SJSA1 (cell line): Measurements from ENCODE around the gene FER. TPM values are rescaled to one million over a fixed set of nuclear protein-coding genes. Genes with fewer than 3 reads are reported as not detected.

Experiments used
- DNase-seq, 2 experiments: peaks; one replicate each; pipeline ENCODE4 v3.0.0-alpha.2; 2015 to 2020; ENCODE audit warnings: low spot score in 2 of 2, low read depth in 1 of 2
- H3K27ac ChIP-seq: fragments of 250-450 bp; sonication (Bioruptor Pico); 2 replicates; pipeline ENCODE4 v1.5.1; 2020; ENCODE audit warnings: mild to moderate bottlenecking, moderate library complexity
- H3K27me3 ChIP-seq: fragments of 250-450 bp; sonication (Bioruptor Pico); replicated peaks from 2 replicates; pipeline ENCODE4 v1.5.1; 2020; ENCODE audit warnings: mild to moderate bottlenecking, moderate library complexity
- H3K36me3 ChIP-seq: fragments of 250-450 bp; sonication (Bioruptor Pico); 2 replicates; pipeline ENCODE4 v1.5.1; 2020; ENCODE audit warnings: mild to moderate bottlenecking
- H3K4me1 ChIP-seq: fragments of 250-450 bp; sonication (Bioruptor Pico); replicated peaks from 2 replicates; pipeline ENCODE4 v1.6.1; 2021; ENCODE audit warnings: mild to moderate bottlenecking
- H3K4me3 ChIP-seq: fragments of 250-450 bp; sonication (Bioruptor Pico); 2 replicates; pipeline ENCODE4 v1.5.1; 2020; ENCODE audit warnings: mild to moderate bottlenecking
- H3K9me3 ChIP-seq: fragments of 250-450 bp; sonication (Bioruptor Pico); replicated peaks from 2 replicates; pipeline ENCODE4 v1.5.1; 2020; ENCODE audit warnings: mild to moderate bottlenecking
- total RNA-seq: library from RNA; depleted of rRNA; stranded (reverse); fragments of >200 nt; shearing (Covaris generic); gene quantifications from 2 replicates; pipeline ENCODE4 v1.2.3, GENCODE V29; 2014

Gene FER
- total RNA-seq, 1 experiment from 2014 or later: 31.2 TPM

DNA sequence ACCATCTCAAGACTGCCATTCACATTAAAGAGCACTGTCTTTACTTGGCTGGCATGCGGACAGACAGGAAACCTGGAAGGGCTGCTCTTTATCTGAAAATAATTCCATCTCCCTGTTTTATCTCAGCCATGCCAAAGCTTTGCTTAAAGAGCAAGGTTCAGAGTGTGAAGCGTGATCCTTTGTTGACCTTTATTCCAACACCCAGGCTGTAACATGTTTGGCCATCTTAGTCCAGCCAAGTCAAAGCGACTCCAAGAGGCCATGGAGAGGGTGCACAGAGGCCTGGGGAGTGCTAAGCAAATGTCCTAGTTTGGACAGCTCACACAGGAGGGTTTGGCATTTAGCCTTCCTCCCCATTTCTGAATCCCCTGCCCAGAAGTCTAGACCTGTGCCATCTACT lies 467.3 kb downstream of the FER start:
- Histone ChIP-seq H3K27me3 (no peaks in the 10 kb centered on the region), H3K4me3 (no peak overlapping the region), H3K9me3 (0 out of 2 replicates have a peak, but pooled peaks cover 3% of the 10 kb centered on the region), H3K27ac (no peak overlapping the region), H3K36me3 (no peaks in the 10 kb centered on the region), H3K4me1 (no peaks in the 10 kb centered on the region)
- DNase-seq: no peak

DNA sequence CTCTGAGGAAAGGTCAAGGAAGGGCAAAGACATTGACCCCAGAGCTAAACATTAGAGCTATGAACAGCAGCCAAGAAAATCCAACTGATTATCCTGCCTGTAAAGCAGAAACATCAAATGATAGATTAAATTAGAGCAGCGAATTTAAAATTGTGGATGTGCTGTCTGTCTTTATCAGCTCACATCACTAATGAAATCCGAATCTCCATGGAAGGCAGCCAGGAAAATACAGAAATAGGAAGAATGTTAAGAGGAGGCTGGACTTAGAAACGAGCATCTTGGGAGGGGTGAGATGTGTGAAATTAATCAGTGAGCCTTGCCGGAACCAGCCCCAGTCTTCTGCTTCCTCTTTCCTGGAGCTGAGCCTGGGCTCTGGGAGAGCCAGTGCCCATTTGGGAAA lies 471.1 kb downstream of the FER start:
- H3K27ac ChIP-seq: no peak overlapping the region
- no peaks in the 10 kb centered on the region for H3K36me3 ChIP-seq
- 0 out of 2 replicates have a peak, but pooled peaks cover 3% of the 10 kb centered on the region for H3K9me3 ChIP-seq
- no peaks in the 10 kb centered on the region for H3K27me3 ChIP-seq
- DNase-seq: no peak
- no peaks in the 10 kb centered on the region for H3K4me1 ChIP-seq
- H3K4me3 ChIP-seq: no peak overlapping the region

GRCh38 chr5:109223531-109223930 lies 475.8 kb downstream of the FER start:
- H3K27me3 ChIP-seq: no peaks in the 10 kb centered on the region
- H3K36me3 ChIP-seq: no peaks in the 10 kb centered on the region
- DNase-seq: no peak
- H3K9me3 ChIP-seq: no peaks in the 10 kb centered on the region
- no peaks in the 10 kb centered on the region for H3K4me1 ChIP-seq
- H3K4me3 ChIP-seq: no peak overlapping the region
- no peak overlapping the region for H3K27ac ChIP-seq

- Histone ChIP-seq H3K9me3 (no peaks in the 10 kb centered on the region), H3K36me3 (no peaks in the 10 kb centered on the region), H3K4me1 (no peaks in the 10 kb centered on the region)
Measured at GRCh38 chr5:109224276-109224882, 476.7 kb downstream of the FER start.

GRCh38 chr5:109225716-109226625 lies 478.3 kb downstream of the FER start:
- no peaks in the 10 kb centered on the region for H3K36me3 ChIP-seq
- H3K9me3 ChIP-seq: no peaks in the 10 kb centered on the region
- no peaks in the 10 kb centered on the region for H3K27me3 ChIP-seq
- no peaks in the 10 kb centered on the region for H3K4me1 ChIP-seq
- no peak for DNase-seq
- H3K27ac ChIP-seq: no peak overlapping the region
- no peak overlapping the region for H3K4me3 ChIP-seq

More at GRCh38 chr5:109224276-109224882, 476.7 kb downstream of the FER start:
- DNase-seq: no peak
- Histone ChIP-seq H3K4me3 (no peak overlapping the region), H3K27ac (no peak overlapping the region), H3K27me3 (no peaks in the 10 kb centered on the region)

DNA sequence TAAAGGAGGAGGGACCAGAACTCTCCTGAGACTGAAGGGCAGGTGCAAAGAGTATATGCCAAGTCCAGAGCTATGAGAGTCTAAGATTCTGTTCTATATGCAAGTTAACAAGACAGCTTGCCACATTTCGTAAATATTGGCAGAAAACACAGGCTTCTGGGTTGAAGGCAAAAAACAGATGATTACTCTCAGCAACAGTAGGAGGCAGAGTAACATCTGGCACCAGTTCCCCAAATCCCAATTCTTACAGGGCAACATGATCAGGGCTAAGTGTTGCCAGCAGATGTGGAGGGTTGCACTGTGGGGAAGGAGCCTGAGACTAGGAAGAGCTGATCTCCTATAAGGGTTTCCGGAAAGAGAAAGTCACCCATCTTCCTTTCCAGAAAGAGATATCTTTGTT lies 482.7 kb downstream of the FER start:
- H3K36me3 ChIP-seq: no peaks in the 10 kb centered on the region
- H3K27ac ChIP-seq: no peak overlapping the region
- no peaks in the 10 kb centered on the region for H3K4me1 ChIP-seq
- no peaks in the 10 kb centered on the region for H3K9me3 ChIP-seq
- H3K27me3 ChIP-seq: no peaks in the 10 kb centered on the region
- no peak overlapping the region for H3K4me3 ChIP-seq
- no peak for DNase-seq

DNA sequence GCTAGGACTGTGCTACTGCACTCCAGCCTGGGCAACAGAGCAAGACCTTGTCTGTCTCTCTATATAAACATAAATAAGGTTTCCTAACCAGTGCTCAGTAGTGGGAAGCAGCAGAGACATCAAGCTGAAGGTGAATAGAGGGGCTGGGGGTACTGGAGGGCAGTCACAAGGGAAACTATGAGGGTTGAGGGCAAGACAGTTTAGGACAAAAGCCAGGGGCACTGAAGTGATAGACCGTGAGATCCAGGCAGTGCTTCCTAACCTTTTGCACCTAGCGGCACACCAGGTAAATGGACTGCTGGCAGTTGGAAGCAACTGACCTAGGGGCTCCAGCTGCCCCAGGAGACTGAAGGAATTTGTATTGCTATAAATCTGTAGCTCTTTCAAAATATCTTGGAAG lies 483.6 kb downstream of the FER start:
- no peaks in the 10 kb centered on the region for H3K27me3 ChIP-seq
- DNase-seq: no peak
- H3K27ac ChIP-seq: no peak overlapping the region
- no peaks in the 10 kb centered on the region for H3K4me1 ChIP-seq
- H3K36me3 ChIP-seq: no peaks in the 10 kb centered on the region
- H3K9me3 ChIP-seq: peaks cover 4% of the 10 kb centered on the region; the same call in 1 of the 2 replicates
- H3K4me3 ChIP-seq: no peak overlapping the region

DNA sequence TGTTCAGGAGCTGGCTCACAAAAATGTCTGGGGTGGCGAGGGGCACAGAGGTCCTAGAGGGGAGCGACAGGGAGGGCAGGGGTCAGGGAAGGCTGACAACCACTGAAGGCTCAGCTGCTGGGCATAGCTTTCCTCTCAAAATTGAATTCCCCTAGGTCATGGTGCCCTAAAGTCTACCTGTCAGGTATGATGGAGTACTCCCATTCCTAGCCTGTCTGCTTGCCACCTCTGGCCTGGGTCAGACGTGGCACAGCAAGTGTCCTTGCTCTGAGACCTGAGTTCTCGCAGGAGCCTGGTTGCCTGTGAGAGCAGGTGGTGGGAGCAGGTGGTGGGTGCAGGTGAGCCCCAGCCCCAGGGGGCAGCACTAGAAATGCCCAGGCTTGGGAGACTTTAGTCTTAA lies 486.7 kb downstream of the FER start:
- peaks cover 4% of the 10 kb centered on the region; the same call in 1 of the 2 replicates for H3K9me3 ChIP-seq
- H3K4me1 ChIP-seq: no peaks in the 10 kb centered on the region
- H3K4me3 ChIP-seq: no peak overlapping the region
- no peaks in the 10 kb centered on the region for H3K36me3 ChIP-seq
- no peaks in the 10 kb centered on the region for H3K27me3 ChIP-seq
- H3K27ac ChIP-seq: no peak overlapping the region
- no peak for DNase-seq

GRCh38 chr5:109239456-109239855 lies 491.8 kb downstream of the FER start:
- Histone ChIP-seq H3K36me3 (no peaks in the 10 kb centered on the region), H3K27me3 (no peaks in the 10 kb centered on the region), H3K9me3 (peaks cover 4% of the 10 kb centered on the region; the same call in 1 of the 2 replicates), H3K4me1 (no peaks in the 10 kb centered on the region), H3K4me3 (no peak overlapping the region), H3K27ac (no peak overlapping the region)
- no peak for DNase-seq

DNA sequence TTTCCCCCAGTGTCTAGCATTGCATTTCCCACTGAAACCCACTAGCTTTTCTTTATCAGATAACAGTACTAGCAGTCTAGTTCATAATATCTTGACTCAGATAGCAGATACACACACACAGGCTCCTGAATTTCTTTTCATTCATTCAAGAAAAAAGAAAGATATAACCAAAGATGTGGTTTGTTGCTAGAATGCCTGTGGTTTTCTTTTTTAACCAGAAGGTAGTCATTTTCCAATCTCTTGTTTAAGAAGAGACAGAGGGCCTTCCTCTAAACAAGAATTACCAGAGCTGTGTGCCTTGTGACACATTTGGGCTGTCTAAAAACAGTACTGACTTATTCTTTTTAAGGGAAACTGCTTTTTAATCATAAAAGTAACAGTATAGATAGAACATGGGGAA lies 494.8 kb downstream of the FER start:
- no peaks in the 10 kb centered on the region for H3K36me3 ChIP-seq
- H3K27ac ChIP-seq: no peak overlapping the region
- H3K4me1 ChIP-seq: no peaks in the 10 kb centered on the region
- H3K9me3 ChIP-seq: peaks cover 7% of the 10 kb centered on the region; the same call in 1 of the 2 replicates
- no peaks in the 10 kb centered on the region for H3K27me3 ChIP-seq
- no peak for DNase-seq
- H3K4me3 ChIP-seq: no peak overlapping the region

- Histone ChIP-seq H3K36me3 (no peaks in the 10 kb centered on the region), H3K9me3 (peaks cover 7% of the 10 kb centered on the region; the same call in 1 of the 2 replicates), H3K4me1 (no peaks in the 10 kb centered on the region), H3K4me3 (no peak overlapping the region), H3K27me3 (no peaks in the 10 kb centered on the region), H3K27ac (no peak overlapping the region)
- peak in 1 of 2 experiments; percentile 9 for DNase-seq
Measured at GRCh38 chr5:109246395-109246794, 498.7 kb downstream of the FER start.
